GM12874 (cell line): Measurements from ENCODE around the gene RETREG1.

Experiments
- CTCF ChIP-seq: IDR thresholded peaks from 2 replicates; pipeline ENCODE4 v1.5.1; 2011; ENCODE audit warnings: low read depth, mild to moderate bottlenecking, control low read depth, low read length, moderate library complexity; ENCODE audit not compliant: insufficient read depth

RETREG1 gene

GRCh38 chr5:16558984-16559629 lies 57.7 kb downstream of the RETREG1 start:
- TF ChIP-seq CTCF = no peak

DNA sequence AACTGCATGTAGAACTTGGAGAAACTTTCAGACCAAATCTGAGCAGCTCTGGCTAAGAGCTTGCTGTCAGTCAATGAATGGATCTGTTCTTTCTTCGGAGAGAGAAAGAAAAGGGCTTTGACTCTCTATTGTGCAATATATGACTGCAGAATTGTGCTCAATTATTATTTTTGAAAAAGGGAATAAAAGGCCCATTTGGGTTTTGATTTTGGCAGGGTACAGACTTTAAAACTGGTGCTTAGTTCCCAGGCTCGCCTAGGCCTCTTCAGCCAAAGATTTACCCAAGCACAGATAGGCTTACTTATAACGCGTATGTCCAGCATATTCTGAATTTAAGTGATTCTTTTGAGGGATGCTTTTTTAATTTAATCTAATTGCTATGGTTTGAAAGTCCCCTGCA lies 59.3 kb downstream of the RETREG1 start:
- TF ChIP-seq CTCF = no peak

DNA sequence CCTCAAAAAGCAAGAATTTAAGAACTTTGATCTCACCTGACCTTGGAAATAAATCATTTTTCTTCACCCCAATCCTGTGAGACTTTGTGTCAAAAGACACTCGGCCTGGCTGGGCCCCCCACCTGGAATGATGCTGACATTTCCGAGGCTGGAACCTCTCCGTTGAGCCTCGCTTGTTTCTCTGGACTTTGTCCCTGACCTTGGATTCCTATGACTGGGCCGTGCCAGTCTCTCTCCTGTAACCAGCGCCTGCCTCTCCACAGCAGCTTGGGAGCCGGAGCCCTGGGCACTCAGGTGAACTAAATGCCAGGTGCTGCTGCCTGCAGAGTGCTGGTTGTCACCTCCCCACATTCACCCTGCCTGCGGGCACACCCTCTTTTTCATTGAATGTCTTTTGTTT lies 62.7 kb downstream of the RETREG1 start:
- no peak for TF ChIP-seq CTCF

DNA sequence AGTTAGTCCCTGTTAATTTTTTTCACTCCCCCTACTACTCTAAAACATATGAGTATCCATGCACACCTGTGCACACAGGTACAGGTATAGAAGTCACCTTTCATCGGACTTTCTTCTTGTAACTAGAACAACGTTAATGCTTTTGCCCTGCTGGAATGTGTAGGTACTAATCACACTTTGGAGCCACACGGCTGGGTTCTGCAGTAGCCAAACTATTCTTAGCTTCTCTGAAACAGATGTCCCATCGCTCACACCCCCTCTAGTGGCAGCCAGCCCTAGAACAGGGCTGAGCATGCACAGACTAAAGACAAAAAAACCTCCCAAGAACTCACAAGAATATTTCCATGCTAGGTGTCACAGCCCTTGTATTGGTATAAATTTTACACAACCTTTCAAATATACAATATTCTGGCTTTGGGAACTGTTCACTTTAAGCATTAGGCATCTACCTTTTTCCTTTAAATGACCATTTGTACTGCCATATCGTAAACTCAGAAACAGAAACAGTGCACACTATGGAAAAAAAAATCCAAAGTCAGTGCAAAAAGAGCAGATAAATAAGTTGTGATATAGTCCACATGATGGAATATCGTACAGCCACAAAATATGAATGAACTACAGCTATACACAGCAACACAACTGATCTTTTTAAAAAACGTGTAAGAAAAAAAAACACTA lies 64.0 kb downstream of the RETREG1 start:
- peak; percentile 87 for TF ChIP-seq CTCF

DNA sequence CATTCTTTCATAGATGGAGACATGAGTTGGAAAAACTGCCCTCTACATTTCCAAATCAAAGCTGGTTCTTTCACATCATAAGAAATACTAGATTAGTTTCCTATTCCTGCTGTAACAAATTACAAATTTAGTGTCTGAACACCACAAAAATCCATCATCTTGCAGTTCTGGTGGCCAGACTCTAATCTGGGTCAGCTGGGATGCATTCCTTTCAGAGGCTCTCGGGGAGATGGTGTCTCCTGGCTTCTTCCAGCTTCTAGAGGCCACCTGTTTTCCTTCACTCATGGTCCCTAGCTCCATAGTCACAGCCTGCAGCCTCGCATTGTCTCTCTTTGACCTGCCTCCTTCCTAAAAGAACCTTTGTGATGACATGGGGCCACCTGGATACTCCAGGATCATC lies 65.2 kb downstream of the RETREG1 start:
- TF ChIP-seq CTCF = no peak

GRCh38 chr5:16550316-16550952 lies 66.4 kb downstream of the RETREG1 start:
- TF ChIP-seq CTCF = peak; percentile 87

DNA sequence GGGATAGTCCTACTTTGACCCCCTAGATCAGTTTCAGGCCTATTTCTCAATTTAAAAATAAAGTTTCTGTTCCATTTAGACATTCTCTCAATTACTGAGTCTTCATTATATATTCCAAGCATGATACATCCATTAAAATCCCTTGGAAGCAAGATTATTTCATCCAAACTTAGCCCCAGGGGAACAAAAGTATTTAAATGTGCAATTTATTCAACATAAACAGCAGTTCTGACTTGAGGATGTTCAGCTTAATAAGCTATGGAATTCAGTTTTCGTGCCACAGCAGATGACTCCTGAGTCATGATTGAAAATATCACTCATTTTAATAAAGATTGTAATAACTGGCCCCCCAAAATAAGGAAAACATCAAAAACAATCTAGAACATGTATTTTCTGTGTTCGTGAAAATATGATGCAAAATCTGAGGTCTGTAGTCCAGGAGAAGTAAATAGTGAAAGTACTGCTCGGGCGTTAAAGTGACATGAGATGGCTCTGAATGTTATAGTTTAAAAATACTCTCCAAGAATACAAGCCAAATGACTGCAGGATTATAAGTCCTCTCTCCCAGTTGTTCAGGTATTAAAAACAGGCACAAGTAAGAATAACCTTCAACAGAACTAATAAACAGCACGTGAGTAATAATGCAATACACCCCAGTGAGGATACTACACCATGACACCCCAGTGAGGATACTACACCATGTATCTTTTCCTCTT lies 67.1 kb downstream of the RETREG1 start:
- no peak for TF ChIP-seq CTCF
